OCI-LY7 (cell line): ENCODE data around the gene HOGA1.

Source experiments
- EZH2phosphoT487 ChIP-seq: fragments of 200-600 bp; sonication (generic); IDR thresholded peaks from 2 replicates; pipeline ENCODE4 v1.6.1; 2018; ENCODE audit warnings: low read depth, borderline replicate concordance, mild to moderate bottlenecking, mixed run types, antibody characterized with exemption, low read length, moderate library complexity, mixed read lengths
- TF ChIP-seq, protein P1 (sequence below): fragments of 200-600 bp; sonication (generic); conservative IDR thresholded peaks from 2 replicates; pipeline ENCODE4 v1.5.1; 2014; ENCODE audit warnings: mild to moderate bottlenecking, antibody characterized with exemption, low read length, moderate library complexity, mixed read lengths

DNA sequence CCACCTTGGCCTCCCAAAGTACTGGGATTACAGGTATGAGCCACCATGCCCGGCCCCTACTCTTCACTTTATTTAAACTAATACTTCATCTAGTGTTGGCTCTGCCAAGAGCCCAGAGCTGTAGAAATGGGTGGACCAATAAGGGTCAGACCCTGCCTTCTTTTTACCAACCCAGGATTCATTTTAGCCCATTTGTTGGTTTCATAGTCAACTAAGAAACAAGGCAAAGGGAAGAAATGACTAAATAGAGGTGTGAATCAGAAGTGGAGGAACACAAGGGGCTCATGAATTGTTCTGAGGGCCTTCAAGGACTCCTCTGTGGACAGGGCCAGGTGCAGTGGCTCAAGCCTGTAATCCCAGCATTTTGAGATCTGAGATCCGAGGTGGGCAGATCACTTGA, 10.5 kb upstream of the HOGA1 start:
- TF ChIP-seq, protein P1, sequence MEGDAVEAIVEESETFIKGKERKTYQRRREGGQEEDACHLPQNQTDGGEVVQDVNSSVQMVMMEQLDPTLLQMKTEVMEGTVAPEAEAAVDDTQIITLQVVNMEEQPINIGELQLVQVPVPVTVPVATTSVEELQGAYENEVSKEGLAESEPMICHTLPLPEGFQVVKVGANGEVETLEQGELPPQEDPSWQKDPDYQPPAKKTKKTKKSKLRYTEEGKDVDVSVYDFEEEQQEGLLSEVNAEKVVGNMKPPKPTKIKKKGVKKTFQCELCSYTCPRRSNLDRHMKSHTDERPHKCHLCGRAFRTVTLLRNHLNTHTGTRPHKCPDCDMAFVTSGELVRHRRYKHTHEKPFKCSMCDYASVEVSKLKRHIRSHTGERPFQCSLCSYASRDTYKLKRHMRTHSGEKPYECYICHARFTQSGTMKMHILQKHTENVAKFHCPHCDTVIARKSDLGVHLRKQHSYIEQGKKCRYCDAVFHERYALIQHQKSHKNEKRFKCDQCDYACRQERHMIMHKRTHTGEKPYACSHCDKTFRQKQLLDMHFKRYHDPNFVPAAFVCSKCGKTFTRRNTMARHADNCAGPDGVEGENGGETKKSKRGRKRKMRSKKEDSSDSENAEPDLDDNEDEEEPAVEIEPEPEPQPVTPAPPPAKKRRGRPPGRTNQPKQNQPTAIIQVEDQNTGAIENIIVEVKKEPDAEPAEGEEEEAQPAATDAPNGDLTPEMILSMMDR, result no peak
- TF ChIP-seq EZH2phosphoT487, result no peak
